H54 (cell line): ENCODE measurements around the gene SHMT2.

Experiments
- DNase-seq: peaks from one replicate; pipeline ENCODE4 v3.0.0; 2011; ENCODE audit warnings: low spot score, mixed read lengths; ENCODE audit not compliant: insufficient read length
- FAIRE-seq: peaks from 3 replicates; lab custom pipeline; 2011; peaks lifted over from hg19 to GRCh38; lab: Jason Lieb, UNC
- POLR2A ChIP-seq: IDR thresholded peaks from 2 replicates; pipeline ENCODE4 v1.6.1; 2011; ENCODE audit warnings: low read depth, mild to moderate bottlenecking, low read length

SHMT2 gene

DNA sequence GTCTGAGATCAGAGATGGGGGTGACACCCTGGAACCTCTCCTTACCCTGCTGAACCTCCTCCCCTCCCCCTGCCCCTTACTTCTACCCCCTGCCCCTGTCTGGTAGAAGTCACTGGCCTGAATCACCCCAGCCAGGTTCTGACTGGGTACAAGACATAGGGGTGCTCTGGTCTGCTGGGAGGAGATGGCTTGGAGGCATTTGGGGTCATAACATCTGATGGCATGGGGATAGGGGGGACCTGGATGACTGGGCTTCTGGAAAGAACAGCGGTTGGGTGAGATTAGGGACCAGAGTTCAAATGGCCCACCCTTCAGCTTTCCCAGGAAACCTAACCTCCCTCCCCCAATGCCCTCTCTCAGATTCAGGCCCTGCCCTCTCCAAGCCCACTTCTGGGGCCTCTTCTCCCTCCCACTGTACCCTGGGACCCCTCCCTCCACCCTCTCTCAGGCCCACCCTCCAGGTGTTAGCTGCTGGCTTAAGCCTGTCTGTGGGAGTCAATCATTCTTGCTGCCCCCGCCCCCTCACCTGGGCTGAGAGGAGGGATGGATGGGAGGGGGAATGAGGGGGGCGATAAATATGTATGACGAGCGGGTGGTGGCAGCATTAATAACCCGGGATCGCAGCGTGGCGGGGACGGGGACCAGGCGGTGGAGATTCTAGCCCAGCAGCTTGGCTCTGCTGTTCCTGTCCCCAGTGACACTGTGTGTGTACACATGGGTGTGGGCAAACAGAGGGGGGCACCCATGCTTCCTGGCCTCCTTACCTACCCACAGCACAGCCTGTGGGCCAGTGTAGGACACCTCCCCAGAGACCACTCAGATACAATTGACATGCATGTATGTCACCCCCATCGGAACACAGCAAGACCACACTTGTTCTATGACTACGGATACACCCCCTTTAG lies 7.0 kb upstream of the SHMT2 start:
- FAIRE-seq: no peak

DNA sequence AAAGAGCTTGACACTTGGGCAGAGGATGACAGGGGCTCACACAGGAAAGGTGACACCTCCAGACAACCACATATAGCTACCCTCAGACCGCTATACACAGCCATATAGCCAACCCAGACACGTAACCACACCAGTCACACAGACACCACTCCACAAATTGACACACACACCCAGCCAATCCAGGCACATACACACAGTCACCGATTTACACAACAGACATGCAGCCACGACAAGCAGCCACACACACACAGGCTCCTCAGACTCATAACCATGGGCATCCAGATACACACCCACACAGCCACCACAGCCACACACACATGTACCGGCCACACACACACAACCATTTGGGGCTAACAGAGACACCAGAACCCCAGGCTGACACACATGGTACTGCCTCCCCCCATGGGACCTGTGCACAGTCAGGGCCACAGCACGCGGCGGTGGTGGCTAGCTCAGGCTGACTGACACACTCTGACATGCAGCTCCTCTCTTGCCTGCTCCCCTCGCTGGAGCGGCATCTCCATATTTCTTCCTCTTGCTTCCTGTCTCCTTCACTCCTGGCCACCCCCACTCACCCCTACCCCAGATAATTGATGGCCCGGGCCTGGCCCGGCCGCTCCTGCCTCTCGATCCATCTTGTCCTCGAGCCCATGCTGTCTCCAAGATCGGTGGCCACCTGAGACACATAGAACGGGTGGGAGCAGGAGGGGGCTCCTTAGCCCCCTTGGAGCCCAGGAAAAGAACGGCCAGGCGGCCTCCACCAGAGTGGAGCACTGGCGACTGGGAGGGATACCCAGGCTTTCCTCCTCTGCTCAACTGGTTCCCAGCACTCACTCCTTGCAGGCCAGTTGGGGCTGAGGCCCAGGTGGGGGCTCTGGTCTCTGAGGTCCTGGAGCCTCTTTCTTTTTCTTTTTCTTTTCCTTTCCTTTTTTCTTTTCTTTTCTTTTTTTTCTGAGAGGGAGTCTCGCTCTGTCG lies 6.0 kb upstream of the SHMT2 start:
- FAIRE-seq (no peak), DNase-seq (no peak)
- no peak for TF ChIP-seq POLR2A

More for the DNA sequence above, 7.0 kb upstream of the SHMT2 start:
- no peak for TF ChIP-seq POLR2A
- DNase-seq: no peak

DNA sequence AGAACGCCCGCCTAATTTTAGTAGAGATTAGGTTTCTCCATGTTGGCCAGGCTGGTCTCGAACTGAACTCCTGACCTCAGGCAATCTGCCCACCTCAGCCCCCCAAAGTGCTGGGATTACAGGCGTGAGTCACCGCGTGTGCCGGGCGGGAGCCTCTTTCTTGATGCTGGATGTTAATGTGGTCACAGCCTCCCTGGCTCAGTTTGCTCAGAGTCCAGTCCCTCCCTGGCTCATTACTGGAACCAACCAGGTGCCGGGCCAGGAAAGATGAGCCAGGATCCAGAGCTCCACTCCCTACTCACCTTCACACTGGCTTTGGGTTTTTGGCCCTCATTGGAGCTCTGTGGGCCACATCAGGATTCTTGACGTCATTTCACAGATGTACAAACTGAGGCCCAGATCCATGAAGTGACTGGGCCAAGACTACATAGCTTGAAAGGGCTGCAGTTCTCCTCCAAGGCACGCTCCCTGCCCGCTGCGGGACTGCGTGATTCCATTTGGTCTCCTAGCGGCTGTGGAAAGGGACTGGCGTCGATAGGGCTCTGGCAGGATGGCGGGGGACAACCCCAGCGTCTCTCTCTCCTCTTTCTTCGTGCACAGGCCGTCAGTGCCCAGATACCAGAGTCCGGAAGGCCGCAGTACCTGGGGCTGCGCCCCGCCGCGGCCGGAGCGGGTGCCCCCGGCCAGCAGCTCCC lies 5.1 kb upstream of the SHMT2 start:
- TF ChIP-seq POLR2A: no peak

DNA sequence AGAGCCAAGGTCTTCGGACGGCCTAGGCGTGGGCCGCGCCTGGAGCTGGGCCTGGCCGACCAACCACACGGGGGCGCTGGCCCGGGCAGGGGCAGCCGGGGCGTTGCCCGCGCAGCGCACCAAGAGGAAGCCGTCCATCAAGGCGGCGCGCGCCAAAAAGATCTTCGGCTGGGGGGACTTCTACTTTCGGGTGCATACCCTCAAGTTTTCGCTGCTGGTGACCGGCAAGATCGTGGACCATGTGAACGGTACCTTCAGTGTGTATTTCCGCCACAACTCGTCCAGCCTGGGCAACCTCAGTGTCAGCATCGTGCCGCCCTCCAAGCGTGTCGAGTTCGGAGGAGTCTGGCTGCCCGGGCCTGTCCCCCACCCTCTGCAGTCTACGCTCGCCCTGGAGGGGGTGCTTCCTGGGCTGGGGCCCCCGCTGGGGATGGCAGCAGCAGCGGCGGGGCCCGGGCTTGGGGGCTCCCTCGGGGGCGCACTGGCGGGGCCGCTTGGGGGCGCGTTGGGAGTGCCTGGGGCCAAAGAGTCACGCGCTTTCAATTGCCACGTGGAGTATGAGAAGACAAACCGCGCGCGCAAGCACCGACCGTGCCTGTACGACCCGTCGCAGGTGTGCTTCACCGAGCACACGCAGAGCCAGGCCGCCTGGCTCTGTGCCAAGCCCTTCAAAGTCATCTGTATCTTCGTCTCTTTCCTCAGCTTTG lies 4.4 kb upstream of the SHMT2 start:
- FAIRE-seq: no peak
- no peak for TF ChIP-seq POLR2A
- DNase-seq: no peak

More for the DNA sequence above, 5.1 kb upstream of the SHMT2 start:
- DNase-seq (no peak), FAIRE-seq (no peak)

DNA sequence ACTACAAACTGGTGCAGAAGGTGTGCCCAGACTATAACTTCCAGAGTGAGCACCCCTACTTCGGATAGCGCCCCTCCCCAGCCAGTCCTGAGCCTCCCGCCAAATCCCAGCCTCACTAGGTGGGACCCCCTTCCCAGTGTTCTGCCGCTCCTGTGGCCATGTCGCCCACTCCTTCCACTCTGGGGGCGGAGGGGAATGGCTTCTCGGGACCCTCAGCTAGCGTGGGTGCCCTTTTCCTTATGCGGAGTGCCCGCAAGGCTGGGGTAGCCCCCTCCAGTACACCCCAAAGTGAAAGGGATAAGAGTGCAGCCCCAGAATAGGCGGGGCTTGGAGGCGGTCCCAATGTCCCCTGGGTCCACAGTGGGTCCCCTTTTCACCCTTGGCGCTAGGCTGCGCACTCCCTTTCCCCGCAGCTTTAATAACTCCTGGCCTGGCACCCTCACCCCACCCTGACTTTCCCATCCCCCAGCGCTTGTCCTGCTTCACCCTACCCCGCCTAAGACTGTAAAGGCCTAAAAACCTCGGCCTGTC lies 3.8 kb upstream of the SHMT2 start:
- TF ChIP-seq POLR2A: no peak
- FAIRE-seq (no peak), DNase-seq (no peak)

DNA sequence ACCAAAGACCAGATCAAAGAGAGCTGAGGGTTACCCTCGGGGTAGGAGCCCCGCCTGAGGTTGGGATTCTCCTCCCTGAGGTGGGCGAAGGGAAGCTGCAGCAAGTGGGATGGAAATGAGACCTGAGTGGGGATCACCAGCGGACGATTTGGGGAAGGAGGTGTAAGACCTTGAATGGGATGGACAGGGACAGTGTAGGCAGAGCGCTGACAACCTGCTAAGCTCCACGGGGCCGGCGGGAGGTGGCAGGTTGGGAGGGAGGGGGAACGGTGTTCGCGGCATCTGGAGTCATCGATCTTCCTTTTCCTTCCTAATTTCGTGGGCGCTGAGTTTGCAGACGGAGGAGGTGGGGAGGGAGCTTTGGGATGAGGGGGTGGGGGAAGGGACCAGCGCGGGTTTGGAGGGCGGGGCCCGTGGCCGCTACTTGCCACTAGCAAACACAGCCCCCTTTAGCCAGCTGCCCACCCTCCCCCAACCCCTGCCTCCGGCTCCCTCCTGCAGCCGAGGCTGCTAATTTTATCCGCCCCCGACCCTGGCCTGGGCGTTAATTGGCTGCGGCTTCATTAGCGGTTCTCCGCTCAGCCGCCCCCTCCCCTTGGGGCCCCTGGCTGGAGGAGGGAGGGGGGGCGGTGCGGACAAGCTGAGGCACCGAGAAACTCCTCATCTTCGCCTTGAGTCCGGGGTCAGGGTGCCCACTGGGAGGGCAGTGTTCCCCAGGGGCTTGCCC lies 2.8 kb upstream of the SHMT2 start:
- no peak for DNase-seq
- no peak for TF ChIP-seq POLR2A
- no peak for FAIRE-seq

DNA sequence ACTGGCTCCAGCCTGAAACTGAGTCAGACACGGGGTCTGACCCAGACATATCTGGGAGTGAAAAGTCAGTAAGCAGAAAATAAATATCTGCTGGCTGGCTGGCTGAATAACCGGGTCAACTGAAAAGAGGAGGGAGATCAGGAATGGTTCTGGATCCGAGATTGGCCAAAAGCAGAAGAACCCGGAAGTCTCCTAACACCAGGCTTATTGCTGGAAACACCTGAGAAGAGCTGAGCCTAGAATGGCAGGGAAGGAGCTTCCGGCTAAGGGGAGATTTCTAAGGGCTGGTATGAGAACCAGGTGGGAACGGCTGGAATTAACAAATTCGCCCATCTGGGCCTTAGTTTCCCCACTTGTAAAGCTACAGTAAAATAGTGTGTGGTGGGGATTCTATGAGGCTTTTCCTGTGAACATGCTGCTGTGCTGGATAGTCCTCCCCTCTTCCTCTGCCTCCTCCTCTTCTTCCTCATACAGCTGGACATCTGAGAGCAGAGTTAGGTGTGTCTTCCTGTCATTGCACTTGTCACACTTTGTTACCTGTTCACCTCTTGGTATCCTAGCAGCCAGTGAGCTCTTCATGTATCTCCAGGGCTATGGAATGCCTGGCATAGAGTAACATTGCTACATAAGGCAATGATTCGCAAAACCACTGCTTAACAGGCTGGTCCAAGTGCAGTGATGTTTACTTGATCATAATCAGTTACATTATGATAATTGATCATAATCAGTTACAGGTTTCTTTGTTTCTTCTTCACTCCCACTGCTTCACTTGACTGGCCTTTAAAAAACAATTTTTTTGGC lies 2.0 kb upstream of the SHMT2 start:
- DNase-seq (no peak), FAIRE-seq (no peak)
- no peak for TF ChIP-seq POLR2A

DNA sequence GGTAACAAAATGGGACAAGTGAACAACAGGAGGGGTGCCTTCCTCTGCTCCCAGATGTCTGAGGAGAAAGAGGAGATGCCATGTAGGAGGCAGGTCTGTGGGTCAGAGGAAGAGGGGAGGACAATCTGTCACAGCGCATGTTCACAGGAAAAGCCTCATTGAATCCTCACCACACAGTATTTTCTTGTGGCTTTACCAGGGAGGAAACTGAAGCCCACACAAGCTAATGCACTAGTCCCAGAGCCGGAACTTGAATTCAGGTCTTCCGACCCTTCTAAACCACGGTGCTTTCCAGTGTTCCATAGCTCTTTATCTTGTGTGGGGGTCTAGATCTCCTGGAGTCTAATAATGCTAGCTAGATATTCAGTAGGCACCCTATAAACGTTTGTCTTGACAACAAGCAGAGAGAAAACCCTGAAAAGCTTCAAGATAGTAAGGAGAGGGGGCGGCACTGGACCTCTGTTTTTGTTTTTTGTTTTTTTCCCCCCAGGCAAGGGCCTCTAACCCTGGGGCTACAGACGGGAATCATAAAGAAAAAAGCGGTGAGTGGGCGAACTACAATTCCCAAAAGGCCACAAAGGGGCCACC lies 371 bp upstream of the SHMT2 start:
- no peak for DNase-seq
- no peak for FAIRE-seq
- no peak for TF ChIP-seq POLR2A

DNA sequence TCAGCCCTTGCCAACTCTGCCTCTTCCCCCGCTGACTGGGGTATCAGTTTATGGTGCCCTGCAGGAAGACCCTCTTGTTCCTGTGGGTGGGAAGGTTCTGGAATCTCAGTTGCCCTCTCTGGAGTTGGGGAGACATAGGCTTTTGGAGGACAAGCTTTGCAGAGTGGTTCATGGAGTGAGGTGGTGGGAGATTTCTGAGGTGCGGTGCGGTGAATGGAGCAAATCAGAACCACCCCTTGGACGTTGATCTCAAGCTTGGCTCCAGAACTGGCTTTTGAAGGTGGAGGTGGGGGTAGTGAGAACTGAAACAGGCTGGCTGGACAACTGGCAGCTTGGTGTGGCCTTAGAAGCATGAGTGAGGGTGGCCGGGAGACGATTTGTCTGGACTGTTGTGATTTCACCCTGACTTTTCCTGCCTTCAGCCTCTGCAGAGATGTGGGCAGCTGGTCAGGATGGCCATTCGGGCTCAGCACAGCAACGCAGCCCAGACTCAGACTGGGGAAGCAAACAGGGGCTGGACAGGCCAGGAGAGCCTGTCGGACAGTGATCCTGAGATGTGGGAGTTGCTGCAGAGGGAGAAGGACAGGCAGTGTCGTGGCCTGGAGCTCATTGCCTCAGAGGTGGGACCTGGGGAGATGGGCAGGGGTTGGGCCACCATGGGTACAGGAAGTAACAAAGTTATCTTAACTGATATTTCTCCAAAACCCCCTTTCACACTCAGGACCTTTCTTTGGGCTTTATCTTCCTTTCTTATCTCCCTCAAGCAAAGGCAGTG lies 1.1 kb downstream of the SHMT2 start:
- DNase-seq: no peak
- FAIRE-seq: no peak

DNA sequence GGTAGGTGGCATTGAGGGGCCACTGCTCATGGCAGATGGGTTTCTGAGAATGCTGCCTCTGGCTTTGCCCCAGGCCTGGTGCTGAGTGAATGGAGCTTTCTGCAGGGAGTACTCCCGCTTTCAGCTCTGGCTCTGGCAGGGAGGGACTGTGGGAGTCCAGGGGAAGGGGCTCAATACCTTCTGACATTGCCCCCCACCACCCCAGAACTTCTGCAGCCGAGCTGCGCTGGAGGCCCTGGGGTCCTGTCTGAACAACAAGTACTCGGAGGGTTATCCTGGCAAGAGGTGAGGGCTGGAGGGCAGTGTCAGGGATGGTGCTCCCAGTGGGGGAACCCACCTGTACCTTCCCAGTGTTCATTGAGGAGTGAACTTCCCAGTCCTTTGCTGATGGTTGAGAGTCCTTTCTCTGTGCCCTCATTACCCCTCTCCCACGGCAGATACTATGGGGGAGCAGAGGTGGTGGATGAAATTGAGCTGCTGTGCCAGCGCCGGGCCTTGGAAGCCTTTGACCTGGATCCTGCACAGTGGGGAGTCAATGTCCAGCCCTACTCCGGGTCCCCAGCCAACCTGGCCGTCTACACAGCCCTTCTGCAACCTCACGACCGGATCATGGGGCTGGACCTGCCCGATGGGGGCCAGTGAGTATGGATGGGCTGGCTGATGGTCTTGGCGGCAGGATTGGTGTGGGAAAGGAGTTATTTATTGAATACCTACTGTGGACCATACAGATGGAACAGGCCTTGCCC lies 1.9 kb downstream of the SHMT2 start:
- FAIRE-seq (no peak), DNase-seq (no peak)
- no peak for TF ChIP-seq POLR2A

More for the DNA sequence above, 1.1 kb downstream of the SHMT2 start:
- TF ChIP-seq POLR2A: no peak
